H1 (cell line): ENCODE results near the gene LYAR. TPM values are rescaled to one million over a fixed set of nuclear protein-coding genes. Genes with fewer than 3 reads are reported as not detected.

Source experiments
- CBX8 ChIP-seq: fragments of 300-800, 300-1000 bp; sonication (generic); IDR thresholded peaks from 2 replicates; pipeline ENCODE4 v1.7.1; 2016; ENCODE audit warnings: low read depth, low read length, borderline replicate concordance
- GABPA ChIP-seq: IDR thresholded peaks from 2 replicates; pipeline ENCODE4 v1.6.1; 2011; ENCODE audit warnings: mild to moderate bottlenecking, low read length, moderate library complexity, borderline replicate concordance; ENCODE audit not compliant: insufficient read depth
- GTF2F1 ChIP-seq: IDR thresholded peaks from 2 replicates; pipeline ENCODE4 v1.6.1; 2012; ENCODE audit warnings: low read depth, low read length, improper control_type of control experiment, borderline replicate concordance
- MAFK ChIP-seq: IDR thresholded peaks from 2 replicates; pipeline ENCODE4 v1.6.1; 2012; ENCODE audit warnings: low read depth, mild to moderate bottlenecking, improper control_type of control experiment, low read length
- USF2 ChIP-seq: IDR thresholded peaks from 2 replicates; pipeline ENCODE4 v1.6.1; 2011; ENCODE audit warnings: low read length, improper control_type of control experiment
- polyA plus RNA-seq, 7 experiments: library from polyadenylated mRNA; depleted of rRNA in 3 of 7; stranded (reverse) in 5 of 7; unstranded in 2 of 7; fragments of >200 nt in 5 of 7; fragments of 200-250 nt in 2 of 7; gene quantifications; 1 replicate in 5 of 7; 2 replicates in 1 of 7; 4 replicates in 1 of 7; pipeline versions ENCODE4 v1.2.1 to v1.2.3, GENCODE V29; 2011 to 2013; ENCODE audit warnings: missing spikeins in 2 of 7, mixed read lengths in 2 of 7
- total RNA-seq: library from RNA; stranded (reverse); fragmentation: NEBNext Ultra II Directional; extraction: Animal tissue kit (Norgen Biotek cat#: 25700); gene quantifications from 2 replicates; pipeline ENCODE4 v1.2.1, GENCODE V29; 2021

Gene LYAR
- total and polyA plus RNA-seq, 2 of the 8 experiments (the other 6 are each of a cell fraction or from before 2014, with no cell fraction given), result 6.5 to 46.9 TPM

GRCh38 chr4:4277531-4277930 lies 12.4 kb downstream of the LYAR start (continued):
- no peak for TF ChIP-seq USF2
- no peak for TF ChIP-seq GTF2F1
- TF ChIP-seq CBX8, result no peak
- no peak for TF ChIP-seq MAFK
- no peak for TF ChIP-seq GABPA
